Bronchial epithelial cell (primary cell): Measurements from ENCODE around the gene DDX28. TPM values are rescaled to one million over a fixed set of nuclear protein-coding genes. Genes with fewer than 3 reads are reported as not detected.
"Not testable (repeated sequence)": the region's sequence is repeated elsewhere in the genome, so short reads cannot be mapped to it uniquely, and the experiment has no call there.

Experiments used
- DNase-seq: peaks from one replicate; pipeline ENCODE4 v3.0.0-alpha.2; 2010; ENCODE audit warnings: low read depth
- FAIRE-seq: peaks from 2 replicates; lab custom pipeline; 2011; peaks lifted over from hg19 to GRCh38; lab: Jason Lieb, UNC
- H3K27me3 ChIP-seq: 2 replicates; pipeline ENCODE4 v1.5.1; 2011; ENCODE audit warnings: low read length; ENCODE audit not compliant: control insufficient read depth, insufficient read depth
- H3K36me3 ChIP-seq: 2 replicates; pipeline ENCODE4 v1.5.1; 2011; ENCODE audit warnings: low read length; ENCODE audit not compliant: control insufficient read depth, insufficient read depth
- H3K4me3 ChIP-seq: 2 replicates; pipeline ENCODE4 v1.5.1; 2011; ENCODE audit warnings: mild to moderate bottlenecking, low read depth, low read length, control low read depth
- total RNA-seq: library from RNA; depleted of rRNA; stranded (reverse); fragments of >200 nt; gene quantifications from 2 replicates; pipeline ENCODE4 v1.2.1, GENCODE V29; 2014
- TF ChIP-seq, protein P1 (sequence below): IDR thresholded peaks from 2 replicates; pipeline ENCODE4 v1.5.1; 2011; ENCODE audit warnings: mild to moderate bottlenecking, moderate library complexity, low read length, control low read depth, inconsistent platforms; ENCODE audit not compliant: insufficient read depth, severe bottlenecking

The DDX28 gene
- total RNA-seq, 1 donor from 2014 or later: 16.3 TPM

DNA sequence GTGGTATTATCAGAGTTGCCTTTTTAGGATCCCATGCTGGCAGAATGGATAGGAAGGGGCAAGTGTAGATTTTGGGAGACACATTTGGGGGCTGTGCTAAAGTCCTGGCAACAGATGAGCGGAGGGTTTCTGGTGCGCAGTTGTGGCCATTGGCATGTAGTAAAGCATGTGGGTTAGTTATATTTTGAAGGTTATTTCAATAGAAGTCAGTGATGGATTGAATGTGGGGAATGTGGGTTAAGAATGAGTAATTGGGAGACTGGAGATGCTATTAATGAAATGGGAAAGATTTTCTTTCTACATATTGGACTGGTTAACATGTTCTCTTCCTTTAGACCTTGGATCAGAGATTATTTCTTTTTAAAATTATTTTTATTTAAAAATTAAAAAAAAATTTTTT lies 10.1 kb upstream of the DDX28 start:
- DNase-seq (no peak), FAIRE-seq (no peak)
- H3K4me3 ChIP-seq: no peak overlapping the region
- no peaks in the 10 kb centered on the region for H3K36me3 ChIP-seq
- TF ChIP-seq, protein P1, sequence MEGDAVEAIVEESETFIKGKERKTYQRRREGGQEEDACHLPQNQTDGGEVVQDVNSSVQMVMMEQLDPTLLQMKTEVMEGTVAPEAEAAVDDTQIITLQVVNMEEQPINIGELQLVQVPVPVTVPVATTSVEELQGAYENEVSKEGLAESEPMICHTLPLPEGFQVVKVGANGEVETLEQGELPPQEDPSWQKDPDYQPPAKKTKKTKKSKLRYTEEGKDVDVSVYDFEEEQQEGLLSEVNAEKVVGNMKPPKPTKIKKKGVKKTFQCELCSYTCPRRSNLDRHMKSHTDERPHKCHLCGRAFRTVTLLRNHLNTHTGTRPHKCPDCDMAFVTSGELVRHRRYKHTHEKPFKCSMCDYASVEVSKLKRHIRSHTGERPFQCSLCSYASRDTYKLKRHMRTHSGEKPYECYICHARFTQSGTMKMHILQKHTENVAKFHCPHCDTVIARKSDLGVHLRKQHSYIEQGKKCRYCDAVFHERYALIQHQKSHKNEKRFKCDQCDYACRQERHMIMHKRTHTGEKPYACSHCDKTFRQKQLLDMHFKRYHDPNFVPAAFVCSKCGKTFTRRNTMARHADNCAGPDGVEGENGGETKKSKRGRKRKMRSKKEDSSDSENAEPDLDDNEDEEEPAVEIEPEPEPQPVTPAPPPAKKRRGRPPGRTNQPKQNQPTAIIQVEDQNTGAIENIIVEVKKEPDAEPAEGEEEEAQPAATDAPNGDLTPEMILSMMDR: no peak
- H3K27me3 ChIP-seq: no peaks in the 10 kb centered on the region

DNA sequence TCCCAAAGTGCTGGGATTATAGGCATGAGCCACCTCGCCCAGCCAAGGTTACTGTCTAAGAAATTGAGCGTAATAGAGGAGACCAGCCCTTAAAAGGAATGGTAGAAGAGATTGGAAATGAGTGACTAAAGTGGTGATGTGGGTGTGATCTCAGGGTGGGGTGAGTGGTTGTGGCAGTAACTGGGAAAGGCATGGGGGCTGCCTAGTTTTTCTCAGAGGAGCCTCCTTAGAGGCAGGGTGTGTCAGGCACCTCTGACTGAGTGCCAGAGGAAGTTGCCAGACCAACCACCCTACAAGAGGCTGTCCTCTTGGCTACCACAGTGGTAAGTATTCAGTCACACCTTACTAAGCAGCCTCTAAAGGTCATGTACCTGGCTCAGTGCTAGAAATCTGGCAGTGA lies 8.9 kb upstream of the DDX28 start:
- Histone ChIP-seq H3K27me3 (no peaks in the 10 kb centered on the region), H3K36me3 (no peaks in the 10 kb centered on the region), H3K4me3 (no peak overlapping the region)
- TF ChIP-seq, protein P1: no peak
- no peak for FAIRE-seq
- peak; percentile 72 for DNase-seq

DNA sequence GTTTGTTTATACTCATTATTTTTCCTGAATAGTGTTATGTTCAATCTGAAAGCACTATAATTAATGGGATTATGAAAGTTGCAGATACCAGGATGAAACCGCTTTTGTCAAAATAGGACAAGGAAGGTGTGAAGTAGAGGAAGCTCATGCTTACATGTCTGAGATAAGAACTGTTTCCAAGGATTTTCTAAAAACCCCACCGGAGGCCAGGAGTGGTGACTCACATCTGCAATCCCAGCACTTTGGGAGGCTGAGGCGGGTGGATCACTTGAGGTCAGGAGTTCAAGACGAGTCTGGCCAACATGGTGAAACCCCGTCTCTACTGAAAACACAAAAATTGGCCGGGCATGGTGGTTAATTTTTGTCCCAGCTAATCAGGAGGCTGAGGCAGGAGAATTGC lies 7.1 kb upstream of the DDX28 start:
- not testable (repeated sequence) for H3K4me3 ChIP-seq, FAIRE-seq, DNase-seq, H3K27me3 ChIP-seq, H3K36me3 ChIP-seq

DNA sequence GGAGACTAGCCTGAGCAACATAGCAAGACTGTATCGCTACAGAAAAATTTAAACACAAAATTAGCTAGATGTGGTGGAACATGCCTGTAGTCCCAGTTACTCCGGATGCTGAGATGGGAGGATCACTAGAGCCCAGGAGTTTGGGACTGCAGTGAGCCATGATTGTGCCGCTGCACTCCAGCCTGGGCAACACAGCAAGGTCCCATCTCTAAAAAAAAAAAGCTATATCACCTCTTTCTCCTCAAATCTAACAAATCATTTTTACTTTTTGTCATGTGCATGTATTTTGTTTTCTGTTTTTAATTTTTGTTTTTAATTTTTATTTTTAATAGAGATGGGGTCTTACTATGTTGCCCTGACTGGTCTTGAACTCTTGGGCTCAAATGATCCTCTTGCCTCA lies 6.0 kb upstream of the DDX28 start:
- DNase-seq (no peak), FAIRE-seq (no peak)
- no peak overlapping the region for H3K4me3 ChIP-seq
- H3K36me3 ChIP-seq: peaks cover 3% of the 10 kb centered on the region
- H3K27me3 ChIP-seq: no peaks in the 10 kb centered on the region
- TF ChIP-seq, protein P1: no peak

DNA sequence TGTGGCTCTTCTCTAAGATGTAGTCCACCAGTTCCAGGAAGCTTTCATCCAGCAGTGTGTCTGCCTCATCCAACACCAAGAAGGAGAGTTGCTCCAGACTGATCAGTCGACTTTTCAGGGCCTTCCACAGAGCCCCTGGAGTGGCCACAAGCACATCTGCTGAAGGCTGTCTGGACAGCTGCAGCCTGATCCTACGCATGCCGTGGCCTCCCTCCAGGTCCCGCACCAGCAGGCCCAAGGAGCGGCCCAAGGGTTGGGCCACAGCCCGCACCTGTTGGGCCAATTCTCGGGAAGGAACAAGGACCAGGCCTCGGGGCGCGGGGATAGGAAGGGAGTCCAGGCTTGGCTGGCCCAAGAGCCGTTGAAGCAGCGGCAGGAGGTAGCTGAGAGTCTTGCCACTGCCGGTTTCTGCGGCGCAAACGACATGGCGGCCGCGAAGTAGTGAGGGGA lies 729 bp downstream of the DDX28 start:
- DNase-seq (no peak), FAIRE-seq (no peak)
- Histone ChIP-seq H3K4me3 (peak overlapping the region; percentile 96), H3K27me3 (no peaks in the 10 kb centered on the region), H3K36me3 (peaks cover 3% of the 10 kb centered on the region)
- TF ChIP-seq, protein P1: no peak

DNA sequence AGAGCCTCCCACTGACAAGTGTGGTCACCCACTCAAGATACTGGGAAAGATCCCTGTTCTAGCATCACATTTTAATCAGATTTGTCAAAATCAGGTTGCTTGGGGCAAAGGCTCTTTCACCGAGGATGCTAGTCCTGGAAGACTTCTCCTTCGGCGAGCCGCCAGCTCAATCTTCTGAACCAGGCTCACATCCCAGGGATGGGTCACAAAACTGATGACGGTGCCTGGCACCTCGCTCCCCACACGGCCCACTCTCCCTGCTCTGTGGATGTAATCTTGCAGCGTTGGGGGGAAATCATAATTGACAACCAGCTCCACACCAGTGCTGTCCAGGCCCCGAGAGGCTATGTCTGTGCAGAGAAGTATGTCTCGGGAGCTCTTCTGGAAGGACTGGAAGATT lies 1.5 kb downstream of the DDX28 start:
- FAIRE-seq: no peak
- H3K4me3 ChIP-seq: no peak overlapping the region
- TF ChIP-seq, protein P1: no peak
- no peak for DNase-seq
- H3K36me3 ChIP-seq: peaks cover 1% of the 10 kb centered on the region
- no peaks in the 10 kb centered on the region for H3K27me3 ChIP-seq
